Esophagus squamous epithelium (tissue), 4 donors: ENCODE measurements around the gene LRRC10B.

Experiments
- POLR2A ChIP-seq, 4 donors: fragments of 450-650 bp; IDR thresholded peaks; one replicate each; pipeline ENCODE4 v1.6.1; 2017; ENCODE audit warnings: antibody characterized with exemption in 4 of 4, mild to moderate bottlenecking in 4 of 4, moderate library complexity in 3 of 4
- TF ChIP-seq, protein P1 (sequence below), 6 experiments: fragments of 450-650 bp in 4 of 6; fragments of 200-600 bp in 2 of 6; sonication (generic) in 2 of 6; IDR thresholded peaks; one replicate each; pipeline ENCODE4 v1.5.1; 2016 to 2019; ENCODE audit warnings: antibody characterized with exemption in 6 of 6, mild to moderate bottlenecking in 4 of 6, moderate library complexity in 4 of 6

DNA sequence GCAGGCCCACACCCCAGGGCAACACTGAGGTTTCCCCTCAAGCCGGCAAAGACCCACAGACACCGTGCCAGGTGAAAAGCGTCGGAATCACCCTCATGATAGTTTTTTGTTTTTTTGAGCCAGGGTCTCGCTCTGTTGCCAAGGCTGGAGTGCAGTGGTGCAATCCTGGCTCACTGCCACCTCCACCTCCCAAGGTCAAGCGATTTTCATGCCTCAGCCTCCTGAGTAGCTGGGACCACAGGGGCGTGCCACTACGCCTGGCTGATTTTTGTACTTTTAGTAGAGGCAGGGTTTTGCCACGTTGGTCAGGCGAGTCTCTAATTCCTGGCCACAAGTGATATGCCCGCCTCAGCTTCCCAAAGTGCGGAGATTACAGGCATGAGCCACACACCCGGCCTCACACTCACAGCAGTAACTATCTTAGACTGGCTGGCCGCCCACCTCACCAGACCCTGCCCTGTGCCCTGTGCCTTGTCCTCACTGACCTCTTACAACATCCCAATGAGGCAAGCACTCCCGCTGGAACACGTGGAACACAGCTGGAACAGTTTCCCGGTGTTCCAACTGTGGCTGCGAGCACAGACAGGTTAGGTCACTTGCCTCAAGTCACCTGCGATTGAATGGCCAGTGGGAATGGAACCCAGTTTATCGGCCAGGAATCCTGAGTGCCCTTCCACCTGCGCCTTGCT lies 21.1 kb downstream of the LRRC10B start:
- TF ChIP-seq POLR2A (IDR thresholded peaks at IDR 0.05), result no peak
- TF ChIP-seq, protein P1, sequence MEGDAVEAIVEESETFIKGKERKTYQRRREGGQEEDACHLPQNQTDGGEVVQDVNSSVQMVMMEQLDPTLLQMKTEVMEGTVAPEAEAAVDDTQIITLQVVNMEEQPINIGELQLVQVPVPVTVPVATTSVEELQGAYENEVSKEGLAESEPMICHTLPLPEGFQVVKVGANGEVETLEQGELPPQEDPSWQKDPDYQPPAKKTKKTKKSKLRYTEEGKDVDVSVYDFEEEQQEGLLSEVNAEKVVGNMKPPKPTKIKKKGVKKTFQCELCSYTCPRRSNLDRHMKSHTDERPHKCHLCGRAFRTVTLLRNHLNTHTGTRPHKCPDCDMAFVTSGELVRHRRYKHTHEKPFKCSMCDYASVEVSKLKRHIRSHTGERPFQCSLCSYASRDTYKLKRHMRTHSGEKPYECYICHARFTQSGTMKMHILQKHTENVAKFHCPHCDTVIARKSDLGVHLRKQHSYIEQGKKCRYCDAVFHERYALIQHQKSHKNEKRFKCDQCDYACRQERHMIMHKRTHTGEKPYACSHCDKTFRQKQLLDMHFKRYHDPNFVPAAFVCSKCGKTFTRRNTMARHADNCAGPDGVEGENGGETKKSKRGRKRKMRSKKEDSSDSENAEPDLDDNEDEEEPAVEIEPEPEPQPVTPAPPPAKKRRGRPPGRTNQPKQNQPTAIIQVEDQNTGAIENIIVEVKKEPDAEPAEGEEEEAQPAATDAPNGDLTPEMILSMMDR (IDR thresholded peaks at IDR 0.05), result no peak
